SHP77 treated with DMSO at 0.1 percent for 48 hours (cell line): ENCODE measurements around the gene CDK15.
"Not testable (repeated sequence)": the region's sequence is repeated elsewhere in the genome, so short reads cannot be mapped to it uniquely, and the experiment has no call there.

Experiments
- DNase-seq: peaks from one replicate; lab custom pipeline; 2025; lab: John Stamatoyannopoulos, UW

CDK15 gene

DNA sequence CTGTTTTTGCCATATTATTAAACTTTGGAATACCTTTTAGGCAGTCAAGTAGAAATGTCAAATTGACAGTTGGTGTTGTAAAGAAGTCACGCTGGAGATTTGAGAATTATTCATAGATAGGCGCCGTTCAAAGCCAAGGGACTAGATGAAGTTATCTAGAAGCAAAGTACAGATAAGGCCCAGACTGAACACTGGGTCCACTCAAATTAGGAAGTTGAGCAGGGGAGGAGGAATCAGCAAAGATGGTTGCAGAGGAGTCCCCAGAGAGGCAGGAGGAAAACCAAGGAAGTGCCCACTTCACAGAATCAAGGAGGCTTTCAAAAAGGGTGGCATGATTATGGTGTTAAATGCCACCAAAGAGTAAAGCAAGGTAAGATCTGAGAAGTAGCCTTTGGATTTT is 16.0 kb upstream of the CDK15 start:
- no peak for DNase-seq

DNA sequence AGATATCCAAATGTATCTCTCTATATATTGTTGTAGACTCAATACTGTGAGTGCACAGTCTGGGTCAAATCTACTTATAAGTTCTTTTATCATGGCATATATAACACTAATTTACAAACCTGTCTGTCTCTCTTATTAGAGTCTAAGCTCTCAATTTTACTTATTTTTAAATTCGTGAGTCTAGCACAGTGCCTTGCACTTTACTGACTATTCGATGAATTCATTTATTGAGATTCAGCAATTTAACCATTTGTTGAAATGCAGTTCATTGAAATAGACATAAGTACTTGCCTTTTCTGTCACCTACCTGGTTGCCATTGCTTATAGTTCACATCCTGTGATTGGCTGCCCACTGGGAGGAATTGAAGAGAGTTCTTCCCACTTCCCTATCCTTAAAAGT is 15.3 kb upstream of the CDK15 start:
- DNase-seq: no peak

DNA sequence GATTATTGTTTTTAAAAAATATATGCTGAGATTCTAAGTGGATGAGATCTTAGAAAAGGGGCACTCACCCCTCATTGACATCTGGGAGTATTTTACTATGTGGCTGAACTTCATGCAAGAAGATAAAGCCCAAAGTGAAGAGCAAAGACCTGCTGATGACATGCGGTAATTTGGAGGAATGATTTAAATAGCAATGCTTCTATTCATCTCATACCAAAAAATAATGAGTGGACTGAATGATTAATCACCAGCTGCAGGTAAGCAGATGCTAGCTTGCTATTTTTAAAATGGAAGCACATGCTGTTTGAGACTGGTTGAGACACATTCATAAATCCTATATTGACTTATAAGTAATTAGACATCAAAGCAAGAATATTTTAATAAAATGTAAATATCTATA is 12.7 kb upstream of the CDK15 start:
- DNase-seq: no peak

DNA sequence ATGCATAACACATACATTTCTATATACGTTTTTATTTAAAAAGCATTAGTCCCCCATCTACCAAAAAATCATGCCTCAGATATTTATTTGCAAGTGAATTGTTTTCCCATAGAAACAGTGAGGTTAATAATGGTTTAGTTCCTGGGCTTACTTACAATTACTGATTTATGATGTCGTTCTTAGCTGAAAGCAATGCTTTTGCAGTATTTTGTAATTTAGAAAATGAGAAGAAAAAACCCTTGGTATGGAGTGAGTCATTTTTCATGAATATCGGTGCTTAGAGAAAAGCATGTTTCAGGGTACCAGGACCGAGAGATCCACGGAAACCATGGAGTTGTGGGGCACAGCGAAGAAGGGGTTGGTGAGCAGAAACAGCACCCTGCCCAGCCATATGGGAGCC is 12.0 kb upstream of the CDK15 start:
- no peak for DNase-seq

- peak; percentile 17 for DNase-seq
Measured at GRCh38 chr2:201795607-201796477, 10.5 kb upstream of the CDK15 start.

- no peak for DNase-seq
Measured at GRCh38 chr2:201796478-201796865, 9.9 kb upstream of the CDK15 start.

DNA sequence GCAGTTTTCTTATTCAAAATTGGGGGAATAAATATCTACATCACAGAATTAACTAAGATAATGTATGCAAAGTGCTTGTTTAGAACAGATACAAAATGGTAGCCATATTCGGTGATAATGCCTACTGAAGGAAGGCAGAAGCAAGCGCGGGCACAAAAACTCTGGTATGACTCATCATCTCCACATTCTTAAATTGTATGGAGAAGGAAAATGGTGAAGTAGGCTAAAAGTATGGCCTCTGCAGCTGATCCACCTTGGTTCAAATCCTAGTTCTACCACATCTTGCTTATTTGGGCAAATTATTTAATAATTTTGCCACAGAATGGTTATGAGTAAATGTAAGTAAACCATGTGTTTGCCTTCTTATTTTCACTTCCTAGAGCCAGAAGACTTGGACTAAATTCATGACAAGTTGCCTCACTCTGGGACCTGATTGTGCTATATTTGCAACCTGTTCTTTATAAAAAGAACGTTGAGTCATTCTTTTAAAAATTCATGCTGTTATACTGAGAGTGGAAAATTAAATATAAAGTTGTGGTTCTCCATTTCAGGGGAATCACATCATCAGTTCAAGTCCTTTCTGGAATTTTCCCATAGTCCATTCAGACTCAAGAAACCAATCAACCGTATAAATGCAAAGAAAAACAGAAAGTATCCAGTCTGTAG is 9.0 kb upstream of the CDK15 start:
- DNase-seq: no peak

DNA sequence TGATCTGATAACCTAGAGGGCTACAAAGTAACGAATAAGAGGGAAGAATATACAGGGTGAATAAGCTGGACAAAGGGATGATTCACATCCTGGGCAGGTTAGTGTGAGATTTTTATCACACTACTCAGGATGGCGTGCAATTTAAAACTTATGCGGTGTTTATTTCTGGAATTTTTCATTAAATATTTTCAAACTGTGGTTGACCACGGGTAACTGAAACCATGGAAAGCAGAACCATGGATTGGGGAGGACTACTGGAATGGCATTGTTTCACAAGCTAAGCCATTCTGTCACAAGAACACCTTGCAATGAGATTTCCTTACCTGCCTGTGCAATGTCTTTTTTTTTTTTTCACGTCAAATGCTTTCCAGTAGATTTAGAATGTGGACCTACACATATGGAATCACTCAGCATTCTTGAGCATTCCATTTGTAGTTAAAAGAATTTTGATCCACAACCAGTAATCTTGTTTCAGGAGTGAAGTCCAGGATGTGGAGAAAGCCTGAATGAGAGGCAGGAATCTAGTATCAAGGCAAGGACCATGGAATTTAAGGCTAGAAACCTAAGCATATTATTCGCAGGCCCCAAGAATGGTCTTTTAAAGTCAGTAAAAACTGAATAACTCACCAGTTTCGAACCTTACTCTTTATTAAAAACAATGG is 8.0 kb upstream of the CDK15 start:
- DNase-seq: no peak

- not testable (repeated sequence) for DNase-seq
Measured at GRCh38 chr2:201798914-201799285, 7.4 kb upstream of the CDK15 start.

GRCh38 chr2:201807452-201807999 is 1.2 kb downstream of the CDK15 start:
- no peak for DNase-seq

- no peak for DNase-seq
Measured at GRCh38 chr2:201808027-201808426, 1.7 kb downstream of the CDK15 start.

DNA sequence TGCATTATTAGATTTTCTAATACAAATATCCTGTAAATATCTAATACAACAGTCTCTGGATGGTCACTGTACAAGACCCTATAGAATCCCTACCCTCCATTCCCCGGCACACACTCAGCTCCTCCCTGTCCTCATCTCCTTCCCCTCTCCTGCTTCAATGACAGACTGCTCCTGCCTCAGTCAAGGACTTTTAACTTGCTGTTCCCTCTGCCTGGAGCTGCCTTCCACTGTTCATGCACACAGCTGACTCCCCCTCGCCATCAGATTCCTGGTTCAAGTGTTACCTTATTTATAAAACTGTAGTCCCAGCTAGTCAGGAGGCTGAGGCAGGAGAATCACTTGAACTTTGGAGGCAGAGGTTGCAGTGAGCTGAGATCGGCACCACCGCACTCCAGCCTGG is 3.3 kb downstream of the CDK15 start:
- no peak for DNase-seq

DNA sequence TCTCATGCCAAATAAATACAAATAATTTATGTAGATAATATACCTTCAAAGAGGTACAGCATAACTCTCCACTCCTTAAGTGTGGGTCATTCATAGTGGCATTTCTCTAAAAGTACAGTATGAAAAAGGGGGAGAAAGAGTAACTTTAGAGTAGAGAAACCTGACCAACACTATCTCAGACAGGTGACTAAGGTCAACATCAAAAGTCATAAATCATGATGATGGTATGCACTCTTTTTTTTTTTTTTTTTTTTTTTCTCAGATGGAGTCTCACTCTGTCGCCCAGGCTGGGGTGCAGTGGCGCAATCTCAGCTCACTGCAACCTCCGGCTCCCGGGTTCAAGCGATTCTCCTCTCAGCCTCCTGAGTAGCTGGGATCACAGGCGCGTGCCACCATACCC is 4.3 kb downstream of the CDK15 start:
- DNase-seq: not testable (repeated sequence)

- DNase-seq: no peak
Measured at GRCh38 chr2:201813996-201814760, 7.8 kb downstream of the CDK15 start.

GRCh38 chr2:201816657-201817575 is 10.6 kb downstream of the CDK15 start:
- DNase-seq: no peak

DNA sequence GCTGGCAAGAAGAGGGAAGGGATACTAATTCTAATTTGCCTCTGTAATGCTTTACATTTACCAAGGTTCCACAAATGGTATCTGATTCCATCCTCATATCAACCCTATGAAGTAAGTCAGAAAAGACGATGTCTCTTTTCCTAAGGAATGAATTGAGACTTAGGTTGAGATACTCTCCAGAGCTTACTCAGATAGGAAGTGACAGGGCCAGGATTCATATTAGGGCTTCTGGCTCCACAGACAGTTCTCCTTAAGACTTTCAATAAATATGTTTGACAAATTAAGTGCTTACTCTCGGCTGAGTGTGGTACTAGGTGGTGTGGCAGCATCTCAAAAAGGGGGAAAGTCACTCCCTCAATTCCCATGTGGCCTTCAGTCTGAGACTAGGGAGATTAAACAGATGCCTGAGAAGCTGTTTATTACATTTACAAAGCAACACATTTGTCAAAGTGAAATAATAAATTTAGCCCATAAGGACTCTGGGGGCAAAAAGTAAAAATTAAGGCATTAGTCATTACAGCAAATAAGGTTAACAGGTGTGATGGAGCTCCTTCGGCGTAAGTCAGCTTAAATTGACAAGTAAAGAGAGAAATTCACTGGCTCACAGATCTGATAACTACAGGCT is 14.2 kb downstream of the CDK15 start:
- no peak for DNase-seq

GRCh38 chr2:201821080-201821479 is 14.7 kb downstream of the CDK15 start:
- DNase-seq: no peak

DNA sequence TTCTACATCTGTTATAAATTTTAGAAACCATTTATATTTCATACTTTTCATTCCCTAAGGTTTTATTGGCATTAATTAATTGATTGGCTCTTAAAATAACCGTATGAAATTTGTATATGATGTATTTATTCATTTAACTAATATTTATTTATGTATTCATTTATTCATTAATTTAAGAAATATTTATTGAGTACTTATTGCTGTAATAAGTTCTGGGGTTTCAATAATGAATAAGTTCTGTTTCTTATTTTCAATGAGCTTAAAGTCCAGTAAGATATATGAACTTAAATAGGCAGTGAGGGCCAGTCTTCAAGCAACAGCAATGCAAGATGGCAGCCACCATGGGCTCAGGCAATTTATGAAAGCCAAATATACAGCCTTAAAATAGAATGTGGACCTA is 17.9 kb downstream of the CDK15 start:
- no peak for DNase-seq

DNA sequence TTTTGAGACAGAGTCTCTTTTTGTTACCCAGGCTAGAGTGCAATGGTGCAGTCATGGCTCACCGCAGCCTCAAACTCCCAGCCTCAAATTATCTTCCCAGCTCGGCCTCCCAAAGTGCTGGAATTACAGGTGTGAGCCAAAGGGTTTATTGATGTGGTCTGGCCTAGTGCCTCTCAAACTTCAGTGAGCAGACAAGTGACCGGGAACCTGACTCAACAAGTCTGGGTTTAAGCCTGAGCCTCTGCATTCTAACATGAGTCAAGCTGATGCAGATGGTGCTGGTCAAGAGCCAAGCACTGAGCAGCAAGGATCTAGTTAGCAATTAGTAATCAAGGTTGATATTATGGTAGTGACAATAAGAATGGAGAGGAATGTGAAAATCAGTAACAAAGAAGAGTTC is 21.3 kb downstream of the CDK15 start:
- no peak for DNase-seq

- DNase-seq: no peak
Measured at GRCh38 chr2:201828220-201828619, 21.9 kb downstream of the CDK15 start.
